Spinal cord (tissue), 10 donors: ENCODE data around the gene DTNB. TPM values are rescaled to one million over a fixed set of nuclear protein-coding genes. Genes with fewer than 3 reads are reported as not detected.
"Not testable (repeated sequence)": the region's sequence is repeated elsewhere in the genome, so short reads cannot be mapped to it uniquely, and the experiment has no call there.

ENCODE experiments used
- DNase-seq, 6 donors: peaks; one replicate each; pipeline versions ENCODE4 v3.0.0 to v3.0.0-alpha.2; 2013 to 2015; ENCODE audit warnings: low spot score in 6 of 6, low read depth in 4 of 6
- H3K27ac ChIP-seq: one replicate; pipeline ENCODE4 v1.5.1; 2013; ENCODE audit warnings: low read depth, low read length, control low read depth
- H3K27me3 ChIP-seq: one replicate; pipeline ENCODE4 v1.6.1; 2013; ENCODE audit warnings: low read length; ENCODE audit not compliant: control insufficient read depth, insufficient read depth
- H3K36me3 ChIP-seq: one replicate; pipeline ENCODE4 v1.6.1; 2013; ENCODE audit warnings: low read length; ENCODE audit not compliant: control insufficient read depth, insufficient read depth
- H3K4me1 ChIP-seq: one replicate; pipeline ENCODE4 v1.6.1; 2013; ENCODE audit warnings: low read length; ENCODE audit not compliant: control insufficient read depth, insufficient read depth
- H3K4me3 ChIP-seq: one replicate; pipeline ENCODE4 v1.5.1; 2013; ENCODE audit warnings: low read depth, low read length, control low read depth
- H3K9me3 ChIP-seq: one replicate; pipeline ENCODE4 v1.6.1; 2013; ENCODE audit warnings: low read length; ENCODE audit not compliant: control insufficient read depth, insufficient read depth
- WGBS: methylation state at CpG from one replicate; pipeline ENCODE4 v1.1.5; 2013; ENCODE audit warnings: missing lambda C conversion rate; ENCODE audit not compliant: insufficient coverage; 5-methylcytosine and 5-hydroxymethylcytosine counted together
- polyA plus RNA-seq, 2 donors: library from polyadenylated mRNA; unstranded; fragments of 120-200 nt; gene quantifications; one replicate each; pipeline ENCODE4 v1.2.1, GENCODE V29; 2013; ENCODE audit not compliant: insufficient read length in 2 of 2
- total RNA-seq, 2 donors: library from RNA; depleted of rRNA in 1 of 2; stranded (reverse); fragments of 120-200 nt in 1 of 2; fragments of >200 nt in 1 of 2; gene quantifications; one replicate each; pipeline versions ENCODE4 v1.2.3 to v1.2.4, GENCODE V29; 2013 to 2014
- donor health status: healthy.

Gene DTNB
- total and polyA plus RNA-seq, 4 donors: 21.1 to 50.8 (median 34.5) TPM

- H3K4me1 ChIP-seq: no peaks in the 10 kb centered on the region
- no peak overlapping the region for H3K27ac ChIP-seq
- no peak for DNase-seq
- no peak overlapping the region for H3K4me3 ChIP-seq
- 80% methylated on average over 2 of the region's 3 CpGs for WGBS
- H3K27me3 ChIP-seq: no peaks in the 10 kb centered on the region
- peaks cover 6% of the 10 kb centered on the region for H3K36me3 ChIP-seq
- H3K9me3 ChIP-seq: no peaks in the 10 kb centered on the region
These were observed 256.7 kb downstream of the DTNB start for GRCh38 chr2:25416674-25417073.

GRCh38 chr2:25414781-25415180, 258.6 kb downstream of the DTNB start:
- no peak for DNase-seq
- Histone ChIP-seq H3K4me3 (no peak overlapping the region), H3K9me3 (no peaks in the 10 kb centered on the region), H3K36me3 (peaks cover 6% of the 10 kb centered on the region), H3K4me1 (no peaks in the 10 kb centered on the region), H3K27ac (no peak overlapping the region), H3K27me3 (no peaks in the 10 kb centered on the region)
- 100% methylated on average over 2 of the region's 6 CpGs for WGBS

- not testable (repeated sequence) for H3K4me3 ChIP-seq, H3K9me3 ChIP-seq, H3K36me3 ChIP-seq, DNase-seq, H3K27me3 ChIP-seq, H3K27ac ChIP-seq, H3K4me1 ChIP-seq
- no CpG with 5 or more reads among the region's 7 CpGs for WGBS
These were observed 260.0 kb downstream of the DTNB start for GRCh38 chr2:25413409-25413808.

- H3K36me3 ChIP-seq: peaks cover 2% of the 10 kb centered on the region
- no peaks in the 10 kb centered on the region for H3K4me1 ChIP-seq
- H3K4me3 ChIP-seq: no peak overlapping the region
- no peak overlapping the region for H3K27ac ChIP-seq
- WGBS: 54% methylated on average over 4 of the region's 6 CpGs
- no peak for DNase-seq
- H3K27me3 ChIP-seq: no peaks in the 10 kb centered on the region
- no peaks in the 10 kb centered on the region for H3K9me3 ChIP-seq
These were observed 261.6 kb downstream of the DTNB start for GRCh38 chr2:25411753-25412152.

GRCh38 chr2:25411281-25411680, 262.1 kb downstream of the DTNB start:
- H3K9me3 ChIP-seq: no peaks in the 10 kb centered on the region
- 58% methylated on average over 2 of the region's 8 CpGs for WGBS
- no peaks in the 10 kb centered on the region for H3K36me3 ChIP-seq
- no peak overlapping the region for H3K27ac ChIP-seq
- no peaks in the 10 kb centered on the region for H3K4me1 ChIP-seq
- H3K27me3 ChIP-seq: no peaks in the 10 kb centered on the region
- H3K4me3 ChIP-seq: no peak overlapping the region
- no peak for DNase-seq

- Histone ChIP-seq H3K4me1 (no peaks in the 10 kb centered on the region), H3K9me3 (no peaks in the 10 kb centered on the region), H3K36me3 (no peaks in the 10 kb centered on the region), H3K27ac (no peak overlapping the region), H3K27me3 (no peaks in the 10 kb centered on the region), H3K4me3 (no peak overlapping the region)
- DNase-seq: no peak
- WGBS: 84% methylated on average over 2 of the region's 6 CpGs
These were observed 263.0 kb downstream of the DTNB start for GRCh38 chr2:25410370-25410769.

- H3K4me3 ChIP-seq: no peak overlapping the region
- DNase-seq: no peak
- 71% methylated on average over 1 of the region's 3 CpGs for WGBS
- H3K4me1 ChIP-seq: no peaks in the 10 kb centered on the region
- no peaks in the 10 kb centered on the region for H3K27me3 ChIP-seq
- H3K9me3 ChIP-seq: no peaks in the 10 kb centered on the region
- no peaks in the 10 kb centered on the region for H3K36me3 ChIP-seq
- H3K27ac ChIP-seq: no peak overlapping the region
These were observed 263.9 kb downstream of the DTNB start for GRCh38 chr2:25409468-25409867.

GRCh38 chr2:25409044-25409443, 264.3 kb downstream of the DTNB start:
- Histone ChIP-seq H3K27me3 (no peaks in the 10 kb centered on the region), H3K4me3 (no peak overlapping the region), H3K4me1 (no peaks in the 10 kb centered on the region), H3K27ac (no peak overlapping the region), H3K36me3 (no peaks in the 10 kb centered on the region), H3K9me3 (no peaks in the 10 kb centered on the region)
- no peak for DNase-seq
- 89% methylated on average over 1 of the region's 1 CpG for WGBS

GRCh38 chr2:25405611-25406295, 267.6 kb downstream of the DTNB start:
- no peak for DNase-seq
- Histone ChIP-seq H3K27me3 (no peaks in the 10 kb centered on the region), H3K27ac (no peak overlapping the region), H3K4me3 (no peak overlapping the region), H3K36me3 (no peaks in the 10 kb centered on the region), H3K9me3 (no peaks in the 10 kb centered on the region), H3K4me1 (peaks cover 5% of the 10 kb centered on the region)
- WGBS: 97% methylated on average over 8 of the region's 9 CpGs

GRCh38 chr2:25403120-25403760, 270.1 kb downstream of the DTNB start:
- not testable (repeated sequence) for H3K27ac ChIP-seq, H3K9me3 ChIP-seq, H3K4me1 ChIP-seq, H3K27me3 ChIP-seq, H3K36me3 ChIP-seq, DNase-seq, H3K4me3 ChIP-seq
- WGBS: 90% methylated on average over 8 of the region's 13 CpGs
